H9 (cell line): ENCODE results near the gene CHMP6. TPM values are rescaled to one million over a fixed set of nuclear protein-coding genes. Genes with fewer than 3 reads are reported as not detected.

Experiments used
- DNase-seq: peaks from one replicate; pipeline ENCODE4 v3.0.0-alpha.2; 2017
- H2AFZ ChIP-seq: one replicate; pipeline ENCODE4 v1.6.1; 2013; ENCODE audit warnings: mild to moderate bottlenecking, low read length, control low read depth, moderate library complexity
- H2AK5ac ChIP-seq: 2 replicates; pipeline ENCODE4 v1.6.1; 2013; ENCODE audit warnings: low read length, control low read depth, mixed read lengths; ENCODE audit not compliant: insufficient read length
- H2BK120ac ChIP-seq: one replicate; pipeline ENCODE4 v1.6.1; 2013; ENCODE audit warnings: low read depth, mild to moderate bottlenecking, low read length, control low read depth, inconsistent platforms; ENCODE audit not compliant: poor library complexity, severe bottlenecking
- H2BK12ac ChIP-seq: 2 replicates; pipeline ENCODE4 v1.6.1; 2013; ENCODE audit warnings: low read length, control low read depth, mixed read lengths, low read depth; ENCODE audit not compliant: insufficient read length
- H2BK15ac ChIP-seq: 2 replicates; pipeline ENCODE4 v1.6.1; 2013; ENCODE audit warnings: low read depth, low read length, control low read depth
- H2BK20ac ChIP-seq: one replicate; pipeline ENCODE4 v1.6.1; 2013; ENCODE audit warnings: low read depth, mild to moderate bottlenecking, low read length, control low read depth, inconsistent platforms; ENCODE audit not compliant: poor library complexity, severe bottlenecking
- H2BK5ac ChIP-seq: 2 replicates; pipeline ENCODE4 v1.6.1; 2013; ENCODE audit warnings: low read length, control low read depth, mixed read lengths; ENCODE audit not compliant: insufficient read length
- H3K14ac ChIP-seq: 2 replicates; pipeline ENCODE4 v1.6.1; 2013; ENCODE audit warnings: low read length, control low read depth; ENCODE audit not compliant: insufficient read depth
- H3K18ac ChIP-seq: 2 replicates; pipeline ENCODE4 v1.6.1; 2013; ENCODE audit warnings: low read depth, mild to moderate bottlenecking, mixed read lengths, low read length, control low read depth; ENCODE audit not compliant: insufficient read length
- H3K23ac ChIP-seq: 2 replicates; pipeline ENCODE4 v1.6.1; 2013; ENCODE audit warnings: low read length, control low read depth, mixed read lengths, low read depth; ENCODE audit not compliant: insufficient read length
- H3K23me2 ChIP-seq: 2 replicates; pipeline ENCODE4 v1.6.1; 2013; ENCODE audit warnings: low read depth, mild to moderate bottlenecking, mixed read lengths, low read length, control low read depth; ENCODE audit not compliant: insufficient read length, poor library complexity, severe bottlenecking
- H3K27ac ChIP-seq: 2 replicates; pipeline ENCODE4 v1.5.1; 2013; ENCODE audit warnings: low read length, control low read depth, mixed read lengths, low read depth; ENCODE audit not compliant: insufficient read length
- H3K27me3 ChIP-seq: 2 replicates; pipeline ENCODE4 v1.6.1; 2013; ENCODE audit warnings: low read length, control low read depth, inconsistent platforms; ENCODE audit not compliant: insufficient read depth
- H3K4ac ChIP-seq: 2 replicates; pipeline ENCODE4 v1.6.1; 2013; ENCODE audit warnings: low read depth, mild to moderate bottlenecking, control low read depth, inconsistent platforms, low read length, moderate library complexity
- H3K4me1 ChIP-seq: 2 replicates; pipeline ENCODE4 v1.6.1; 2013; ENCODE audit warnings: low read length, control low read depth, inconsistent platforms; ENCODE audit not compliant: insufficient read depth
- H3K4me2 ChIP-seq: 2 replicates; pipeline ENCODE4 v1.6.1; 2013; ENCODE audit warnings: low read length, control low read depth, mixed read lengths; ENCODE audit not compliant: insufficient read length, insufficient read depth
- H3K56ac ChIP-seq: 2 replicates; pipeline ENCODE4 v1.6.1; 2013; ENCODE audit warnings: low read depth, mild to moderate bottlenecking, mixed read lengths, low read length, control low read depth; ENCODE audit not compliant: insufficient read length
- H3K79me1 ChIP-seq: 2 replicates; pipeline ENCODE4 v1.6.1; 2013; ENCODE audit warnings: low read depth, mild to moderate bottlenecking, moderate library complexity, low read length, control low read depth, inconsistent platforms; ENCODE audit not compliant: insufficient read depth, poor library complexity, severe bottlenecking
- H3K79me2 ChIP-seq: 2 replicates; pipeline ENCODE4 v1.6.1; 2013; ENCODE audit warnings: low read length, control low read depth, inconsistent platforms; ENCODE audit not compliant: insufficient read depth
- H3K9ac ChIP-seq: 2 replicates; pipeline ENCODE4 v1.6.1; 2013; ENCODE audit warnings: low read length, control low read depth, mixed read lengths; ENCODE audit not compliant: insufficient read length; ENCODE audit errors: extremely low read depth
- H3K9me3 ChIP-seq: one replicate; pipeline ENCODE4 v1.6.1; 2013; ENCODE audit warnings: low read depth, low read length, inconsistent platforms; ENCODE audit not compliant: control insufficient read depth
- H3T11ph ChIP-seq: one replicate; pipeline ENCODE4 v1.6.1; 2013; ENCODE audit warnings: mild to moderate bottlenecking, low read length, control low read depth, inconsistent platforms
- H4K20me1 ChIP-seq: one replicate; pipeline ENCODE4 v1.6.1; 2013; ENCODE audit not compliant: control insufficient read depth, insufficient read length, insufficient read depth
- H4K5ac ChIP-seq: 2 replicates; pipeline ENCODE4 v1.6.1; 2013; ENCODE audit warnings: low read depth, mild to moderate bottlenecking, mixed read lengths, low read length, control low read depth; ENCODE audit not compliant: insufficient read length
- H4K8ac ChIP-seq: replicated peaks from 2 replicates; pipeline ENCODE4 v1.6.1; 2013; ENCODE audit warnings: low read length, control low read depth, mixed read lengths, low read depth; ENCODE audit not compliant: insufficient read length
- H4K91ac ChIP-seq: 2 replicates; pipeline ENCODE4 v1.6.1; 2013; ENCODE audit warnings: low read depth, mild to moderate bottlenecking, moderate library complexity, mixed read lengths, low read length, control low read depth; ENCODE audit not compliant: insufficient read length
- H3K27ac Mint-ChIP-seq, 3 experiments: 2 replicates in 2 of 3; 3 replicates in 1 of 3; pipeline ENCODE4 v1.8.0; 2020 to 2021; ENCODE audit warnings: mixed read lengths in 3 of 3, mild to moderate bottlenecking in 1 of 3, moderate library complexity in 1 of 3
- H3K27me3 Mint-ChIP-seq: 2 replicates; pipeline ENCODE4 v1.8.0; 2021; ENCODE audit warnings: low read depth, mild to moderate bottlenecking, moderate library complexity, mixed read lengths
- H3K36me3 Mint-ChIP-seq, 3 experiments: 2 replicates in 2 of 3; 3 replicates in 1 of 3; pipeline ENCODE4 v1.8.0; 2020 to 2021; ENCODE audit warnings: low read depth in 3 of 3, mixed read lengths in 3 of 3; ENCODE audit not compliant: insufficient read depth in 1 of 3
- H3K4me1 Mint-ChIP-seq, 2 experiments: 2 replicates each; pipeline ENCODE4 v1.8.0; 2020; ENCODE audit warnings: mixed read lengths in 2 of 2
- H3K4me3 Mint-ChIP-seq, 2 experiments: 2 replicates in 1 of 2; 3 replicates in 1 of 2; pipeline ENCODE4 v1.8.0; 2020 to 2021; ENCODE audit warnings: mild to moderate bottlenecking in 2 of 2, mixed read lengths in 2 of 2, moderate library complexity in 1 of 2
- H3K9me3 Mint-ChIP-seq, 2 experiments: 2 replicates in 1 of 2; 3 replicates in 1 of 2; pipeline ENCODE4 v1.8.0; 2020; ENCODE audit warnings: mild to moderate bottlenecking in 2 of 2, mixed read lengths in 2 of 2, moderate library complexity in 1 of 2
- WGBS: extraction: QIAGEN DNeasy Blood & Tissue Kit; methylation state at CpG from one replicate; pipeline ENCODE4 v1.1.7; 2013; ENCODE audit warnings: missing lambda C conversion rate, low lambda C conversion rate, mixed read lengths; ENCODE audit not compliant: insufficient read length; ENCODE audit errors: extremely low coverage; 5-methylcytosine and 5-hydroxymethylcytosine counted together
- total RNA-seq: library from RNA; stranded (reverse); gene quantifications from 2 replicates; pipeline ENCODE4 v1.2.1, GENCODE V29; 2021
- TF ChIP-seq, protein P1 (sequence below): fragments of 200-600 bp; sonication (generic); conservative IDR thresholded peaks from 3 replicates; pipeline ENCODE4 v1.8.0; 2021; ENCODE audit warnings: antibody characterized with exemption, mild to moderate bottlenecking

The CHMP6 gene
- total RNA-seq, 1 experiment from 2014 or later = 23.4 TPM

DNA sequence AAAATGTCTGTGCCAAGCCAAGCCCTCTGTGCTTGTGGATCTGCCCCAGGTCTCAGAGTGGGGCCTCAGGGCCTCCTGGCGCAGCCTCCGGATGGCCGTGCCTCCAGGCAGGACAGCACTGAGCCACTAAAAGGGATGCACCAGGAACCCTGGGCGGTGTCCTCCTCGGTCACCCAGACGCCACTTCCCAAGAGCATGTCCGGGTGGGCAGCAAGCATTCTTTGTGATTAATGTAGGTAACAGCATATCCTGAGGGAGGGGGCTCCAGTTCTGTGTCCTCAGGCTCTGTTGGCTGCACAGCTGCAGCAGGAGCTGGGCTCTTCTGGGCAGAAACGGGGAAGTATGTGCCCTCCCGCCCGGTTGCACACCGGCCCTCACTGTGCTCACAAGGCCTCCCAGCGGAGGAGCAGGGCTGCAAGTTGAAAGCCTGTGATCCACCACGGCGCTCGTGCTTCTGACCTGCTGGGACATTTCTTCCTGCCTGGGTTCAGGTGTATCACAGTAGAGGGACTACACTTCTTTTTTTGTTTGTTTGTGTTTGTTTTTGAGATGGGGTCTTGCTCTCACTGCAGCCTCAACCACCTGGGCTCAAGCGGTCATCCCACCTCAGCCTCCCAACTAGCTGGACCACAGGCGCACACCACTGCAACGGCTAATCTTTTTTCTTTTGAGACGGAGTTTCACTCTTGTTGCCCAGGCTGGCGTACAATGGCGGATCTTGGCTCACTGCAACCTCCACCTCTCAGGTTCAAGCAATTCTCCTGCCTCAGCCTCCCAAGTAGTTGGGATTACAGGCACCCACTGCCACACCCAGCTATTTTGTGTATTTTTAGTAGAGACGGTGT is 37.9 kb upstream of the CHMP6 start:
- no CpG with 5 or more reads among the region's 22 CpGs for WGBS
- H3K4me1 Mint-ChIP-seq = peaks cover 8 to 12% of the 10 kb centered on the region in 2 experiments; a peak in 3 of 4 replicates
- Histone ChIP-seq H3K27ac (no peak overlapping the region), H4K91ac (no peak overlapping the region), H3K79me2 (no peaks in the 10 kb centered on the region), H3T11ph (no peak overlapping the region), H3K14ac (no peak overlapping the region), H3K23me2 (no peaks in the 10 kb centered on the region), H2BK15ac (no peak overlapping the region), H3K9me3 (no peaks in the 10 kb centered on the region), H3K79me1 (no peaks in the 10 kb centered on the region), H3K4me1 (no peaks in the 10 kb centered on the region), H2AK5ac (no peak overlapping the region), H2BK120ac (no peak overlapping the region), H3K23ac (no peak overlapping the region), H4K8ac (no peak overlapping the region), H3K18ac (no peak overlapping the region), H2BK20ac (no peak overlapping the region), H2BK5ac (no peak overlapping the region), H3K9ac (no peak overlapping the region), H2BK12ac (no peak overlapping the region), H4K20me1 (no peaks in the 10 kb centered on the region), H3K4me2 (no peak overlapping the region), H3K4ac (no peak overlapping the region), H3K27me3 (no peaks in the 10 kb centered on the region), H4K5ac (no peak overlapping the region), H3K56ac (no peak overlapping the region), H2AFZ (no peak overlapping the region)
- TF ChIP-seq, protein P1, sequence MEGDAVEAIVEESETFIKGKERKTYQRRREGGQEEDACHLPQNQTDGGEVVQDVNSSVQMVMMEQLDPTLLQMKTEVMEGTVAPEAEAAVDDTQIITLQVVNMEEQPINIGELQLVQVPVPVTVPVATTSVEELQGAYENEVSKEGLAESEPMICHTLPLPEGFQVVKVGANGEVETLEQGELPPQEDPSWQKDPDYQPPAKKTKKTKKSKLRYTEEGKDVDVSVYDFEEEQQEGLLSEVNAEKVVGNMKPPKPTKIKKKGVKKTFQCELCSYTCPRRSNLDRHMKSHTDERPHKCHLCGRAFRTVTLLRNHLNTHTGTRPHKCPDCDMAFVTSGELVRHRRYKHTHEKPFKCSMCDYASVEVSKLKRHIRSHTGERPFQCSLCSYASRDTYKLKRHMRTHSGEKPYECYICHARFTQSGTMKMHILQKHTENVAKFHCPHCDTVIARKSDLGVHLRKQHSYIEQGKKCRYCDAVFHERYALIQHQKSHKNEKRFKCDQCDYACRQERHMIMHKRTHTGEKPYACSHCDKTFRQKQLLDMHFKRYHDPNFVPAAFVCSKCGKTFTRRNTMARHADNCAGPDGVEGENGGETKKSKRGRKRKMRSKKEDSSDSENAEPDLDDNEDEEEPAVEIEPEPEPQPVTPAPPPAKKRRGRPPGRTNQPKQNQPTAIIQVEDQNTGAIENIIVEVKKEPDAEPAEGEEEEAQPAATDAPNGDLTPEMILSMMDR = no peak
- H3K27me3 Mint-ChIP-seq = peaks cover 1% of the 10 kb centered on the region; the same call in 1 of the 2 replicates
- no peaks in the 10 kb centered on the region for H3K9me3 Mint-ChIP-seq
- H3K4me3 Mint-ChIP-seq = no peak overlapping the region
- no peak for DNase-seq
- peaks cover 0 to 6% (median 0%) of the 10 kb centered on the region in 3 experiments; a peak in 3 of 7 replicates for H3K36me3 Mint-ChIP-seq
- no peak overlapping the region for H3K27ac Mint-ChIP-seq
